DOHH2 (cell line): Measurements from ENCODE around the gene KRT80.

Experiments
- H3F3A ChIP-seq: fragments of 200-600 bp; sonication (generic), shearing (Covaris generic); 2 replicates; pipeline ENCODE4 v1.6.0; 2016; ENCODE audit warnings: antibody characterized with exemption, mild to moderate bottlenecking; ENCODE audit not compliant: control insufficient read depth, insufficient read depth
- H3K27ac ChIP-seq: fragments of 200-600 bp; sonication (generic); 2 replicates; pipeline ENCODE4 v1.5.1; 2014; ENCODE audit warnings: low read depth, mild to moderate bottlenecking, low read length, moderate library complexity
- H3K27me3 ChIP-seq: fragments of 200-600 bp; sonication (generic); 2 replicates; pipeline ENCODE4 v1.6.1; 2014; ENCODE audit warnings: mild to moderate bottlenecking, low read length, mixed read lengths; ENCODE audit not compliant: control insufficient read depth
- H3K36me3 ChIP-seq: fragments of 200-600 bp; sonication (generic); 2 replicates; pipeline ENCODE4 v1.6.1; 2014; ENCODE audit warnings: mild to moderate bottlenecking, low read length, moderate library complexity, mixed read lengths; ENCODE audit not compliant: control insufficient read depth
- H3K4me1 ChIP-seq: fragments of 200-600 bp; sonication (generic); 2 replicates; pipeline ENCODE4 v1.6.1; 2014; ENCODE audit warnings: mild to moderate bottlenecking, low read length, mixed read lengths; ENCODE audit not compliant: control insufficient read depth
- H3K4me2 ChIP-seq: fragments of 200-600 bp; sonication (generic); 2 replicates; pipeline ENCODE4 v1.6.0; 2014; ENCODE audit warnings: mild to moderate bottlenecking, low read length, moderate library complexity
- H3K4me3 ChIP-seq: fragments of 200-600 bp; sonication (generic); 2 replicates; pipeline ENCODE4 v1.5.1; 2014; ENCODE audit warnings: mild to moderate bottlenecking, low read length, mixed read lengths
- H3K79me2 ChIP-seq: fragments of 200-600 bp; sonication (generic); 2 replicates; pipeline ENCODE4 v1.6.1; 2014; ENCODE audit warnings: mild to moderate bottlenecking, low read length, mixed read lengths; ENCODE audit not compliant: control insufficient read depth
- H3K9me2 ChIP-seq: fragments of 200-600 bp; sonication (generic); replicated peaks from 2 replicates; pipeline ENCODE4 v1.6.1; 2014; ENCODE audit warnings: mild to moderate bottlenecking, low read length, mixed read lengths; ENCODE audit not compliant: control insufficient read depth
- H3K9me3 ChIP-seq: fragments of 200-600 bp; sonication (generic); 2 replicates; pipeline ENCODE4 v1.6.1; 2014; ENCODE audit warnings: antibody characterized with exemption, low read length, mixed read lengths; ENCODE audit not compliant: control insufficient read depth, insufficient read depth
- H4K20me1 ChIP-seq: fragments of 200-600 bp; sonication (generic); 2 replicates; pipeline ENCODE4 v1.6.0; 2014; ENCODE audit warnings: low read depth, mild to moderate bottlenecking, antibody characterized with exemption, low read length, moderate library complexity; ENCODE audit not compliant: control insufficient read depth, insufficient read depth
- CTCF ChIP-seq: fragments of 200-600 bp; sonication (generic); IDR thresholded peaks from one replicate; pipeline ENCODE4 v1.5.1; 2014; ENCODE audit warnings: antibody characterized with exemption, mild to moderate bottlenecking, low read depth, low read length; ENCODE audit not compliant: poor library complexity, severe bottlenecking
- EZH2phosphoT487 ChIP-seq: fragments of 200-600 bp; sonication (generic); IDR thresholded peaks from 2 replicates; pipeline ENCODE4 v1.6.1; 2017; ENCODE audit warnings: borderline replicate concordance, mild to moderate bottlenecking, antibody characterized with exemption, low read length, moderate library complexity, mixed read lengths

The KRT80 gene

DNA sequence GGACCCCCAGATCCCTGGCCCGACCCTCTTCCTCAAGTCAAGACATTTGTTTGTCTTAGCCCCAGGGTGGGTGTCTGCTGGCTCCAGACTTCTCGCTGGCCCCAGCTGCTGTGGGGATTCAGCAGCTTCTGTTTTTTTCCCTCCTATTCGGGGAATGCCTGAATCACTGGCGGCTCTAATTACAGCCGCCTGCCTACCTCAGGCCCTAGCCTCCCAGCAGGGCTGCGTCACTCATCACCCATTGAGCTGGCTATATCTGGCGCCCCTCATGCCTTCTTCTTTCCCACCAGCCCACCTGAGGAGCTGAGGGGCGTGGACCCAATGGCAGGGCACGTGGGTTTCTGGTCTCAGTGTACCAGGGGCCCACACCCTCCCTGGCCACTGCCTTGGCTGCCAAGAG is 10.1 kb downstream of the KRT80 start:
- Histone ChIP-seq H3K27me3 (0 out of 2 replicates have a peak, but pooled peaks cover 2% of the 10 kb centered on the region), H3K36me3 (no peaks in the 10 kb centered on the region), H4K20me1 (no peaks in the 10 kb centered on the region), H3F3A (no peaks in the 10 kb centered on the region), H3K4me2 (no peak overlapping the region), H3K4me1 (no peaks in the 10 kb centered on the region), H3K9me3 (no peaks in the 10 kb centered on the region), H3K9me2 (no peaks in the 10 kb centered on the region), H3K4me3 (no peak overlapping the region), H3K79me2 (no peaks in the 10 kb centered on the region), H3K27ac (no peak overlapping the region)
- TF ChIP-seq EZH2phosphoT487, result no peak
- TF ChIP-seq CTCF, result no peak

DNA sequence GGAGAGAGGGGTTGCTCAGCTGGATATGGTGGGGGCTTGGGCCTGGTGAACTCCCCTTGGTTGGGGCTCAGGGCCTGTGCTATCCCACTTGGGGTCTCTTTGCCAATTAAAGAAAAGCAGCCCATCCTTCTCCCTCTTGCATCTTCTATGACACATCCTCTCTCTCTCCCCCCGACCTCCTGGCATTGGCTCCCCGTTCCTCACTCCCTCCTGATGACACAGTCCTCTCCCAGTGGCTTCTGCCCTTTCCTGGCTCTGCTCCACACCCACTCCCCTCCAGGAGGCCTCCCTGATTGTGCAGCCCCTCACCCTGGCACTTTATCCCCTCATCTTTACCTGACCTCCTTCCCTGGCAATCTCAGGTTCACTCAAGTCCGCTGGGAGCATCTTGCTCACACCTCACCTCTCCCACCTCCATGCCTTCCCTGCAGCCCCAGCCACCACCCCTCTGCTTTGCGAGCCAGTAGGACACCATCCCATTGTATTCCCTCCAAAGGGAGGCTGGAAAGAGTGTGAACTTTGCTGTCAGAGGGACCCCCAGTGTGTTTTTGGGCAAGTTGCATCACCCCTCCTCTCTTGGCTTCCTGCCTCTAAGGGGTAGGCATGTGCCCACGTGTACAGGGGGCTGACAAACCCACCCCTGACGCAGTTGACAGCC is 10.7 kb downstream of the KRT80 start:
- Histone ChIP-seq H3K4me2 (no peak overlapping the region), H3K4me3 (no peak overlapping the region)
- TF ChIP-seq CTCF (no peak), EZH2phosphoT487 (no peak)

DNA sequence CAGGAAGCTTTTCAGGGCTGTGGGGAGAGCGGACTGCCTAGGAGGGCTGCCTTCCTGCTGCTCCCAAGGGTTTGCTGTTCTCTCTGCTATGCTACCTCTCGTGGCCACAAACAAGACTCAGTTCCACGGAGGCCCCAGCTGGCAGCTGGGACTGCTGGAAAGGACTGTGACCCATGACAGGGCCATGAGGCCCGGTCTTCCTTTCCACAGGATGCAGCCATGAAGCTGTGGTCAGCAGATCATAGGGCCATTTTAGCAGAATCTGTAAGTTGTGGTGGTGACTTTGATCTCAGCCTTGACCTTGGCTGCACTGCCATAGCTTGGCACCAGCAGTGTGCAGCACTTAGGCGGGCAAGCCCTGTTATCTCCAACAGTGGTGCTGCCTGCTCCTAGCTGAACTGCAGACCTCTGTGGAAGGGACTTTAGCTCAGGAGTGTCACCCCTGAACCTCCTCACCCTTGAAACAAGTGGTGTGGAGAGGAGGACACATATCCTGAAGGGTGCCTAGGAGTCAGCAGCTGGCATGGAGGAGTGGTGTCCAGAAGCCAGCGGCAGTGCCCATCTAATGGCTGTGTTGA is 12.3 kb downstream of the KRT80 start:
- no peak overlapping the region for H3K27ac ChIP-seq
- 0 out of 2 replicates have a peak, but pooled peaks cover 2% of the 10 kb centered on the region for H3K27me3 ChIP-seq
- H3K4me1 ChIP-seq, result no peaks in the 10 kb centered on the region
- H3K9me2 ChIP-seq, result no peaks in the 10 kb centered on the region
- H3K36me3 ChIP-seq, result no peaks in the 10 kb centered on the region
- H3K4me3 ChIP-seq, result no peak overlapping the region
- no peak for TF ChIP-seq CTCF
- no peak for TF ChIP-seq EZH2phosphoT487
- no peaks in the 10 kb centered on the region for H4K20me1 ChIP-seq
- H3K79me2 ChIP-seq, result no peaks in the 10 kb centered on the region
- H3K4me2 ChIP-seq, result no peak overlapping the region
- no peaks in the 10 kb centered on the region for H3K9me3 ChIP-seq
- H3F3A ChIP-seq, result no peaks in the 10 kb centered on the region

More for the DNA sequence above, 10.7 kb downstream of the KRT80 start:
- no peaks in the 10 kb centered on the region for H3K4me1 ChIP-seq
- H3K27ac ChIP-seq, result no peak overlapping the region
- no peaks in the 10 kb centered on the region for H4K20me1 ChIP-seq
- 0 out of 2 replicates have a peak, but pooled peaks cover 2% of the 10 kb centered on the region for H3K27me3 ChIP-seq
- H3K36me3 ChIP-seq, result no peaks in the 10 kb centered on the region
- H3F3A ChIP-seq, result no peaks in the 10 kb centered on the region
- H3K79me2 ChIP-seq, result no peaks in the 10 kb centered on the region
- no peaks in the 10 kb centered on the region for H3K9me3 ChIP-seq
- no peaks in the 10 kb centered on the region for H3K9me2 ChIP-seq
